OCI-LY7 (cell line): ENCODE measurements around the gene ELAVL2. TPM values are rescaled to one million over a fixed set of nuclear protein-coding genes. Genes with fewer than 3 reads are reported as not detected.

Source experiments
- BruUV-seq: library from RNA; stranded (reverse); fragments of 400-500 nt; replicated peaks from 2 replicates; lab custom pipeline; 2021; lab: Mats Ljungman, UMichigan
- CTCF ChIA-PET: fragments of 300-600 bp; sonication (Branson Sonifier 250); formaldehyde crosslinking; loops from one replicate; lab custom pipeline; 2022; ENCODE audit warnings: antibody characterized with exemption; ENCODE audit not compliant: unreplicated experiment; lab: Charles Lee
- POLR2A ChIA-PET: fragments of 300-600 bp; sonication (Branson Sonifier 250); formaldehyde crosslinking; loops from one replicate; lab custom pipeline; 2022; ENCODE audit warnings: antibody characterized with exemption; lab: Charles Lee
- DNase-seq: peaks from one replicate; pipeline ENCODE4 v3.0.0-alpha.2; 2015; ENCODE audit warnings: low spot score
- H2AFZ ChIP-seq: fragments of 200-600 bp; sonication (generic), shearing (Covaris generic); 2 replicates; pipeline ENCODE4 v1.6.1; 2014; ENCODE audit warnings: mild to moderate bottlenecking, antibody characterized with exemption, low read length, moderate library complexity
- H3K27ac ChIP-seq: fragments of 200-600 bp; sonication (generic); 2 replicates; pipeline ENCODE4 v1.5.1; 2014; ENCODE audit warnings: mixed run types, low read depth, mild to moderate bottlenecking, moderate library complexity, low read length, inconsistent platforms; ENCODE audit not compliant: poor library complexity, severe bottlenecking
- H3K36me3 ChIP-seq: fragments of 200-600 bp; sonication (generic); 2 replicates; pipeline ENCODE4 v1.6.1; 2014; ENCODE audit warnings: mild to moderate bottlenecking, antibody characterized with exemption, low read length, moderate library complexity, mixed read lengths; ENCODE audit not compliant: insufficient read depth
- H3K4me1 ChIP-seq: fragments of 200-600 bp; sonication (generic); 2 replicates; pipeline ENCODE4 v1.5.1; 2014; ENCODE audit warnings: mild to moderate bottlenecking, low read length; ENCODE audit not compliant: insufficient read depth, poor library complexity, severe bottlenecking
- H3K4me2 ChIP-seq: fragments of 200-600 bp; sonication (generic); 2 replicates; pipeline ENCODE4 v1.6.1; 2014; ENCODE audit warnings: mild to moderate bottlenecking, low read length
- H3K4me3 ChIP-seq: fragments of 200-600 bp; sonication (generic); 2 replicates; pipeline ENCODE4 v1.5.1; 2014; ENCODE audit warnings: mild to moderate bottlenecking, low read depth, low read length; ENCODE audit not compliant: poor library complexity, severe bottlenecking
- H3K79me2 ChIP-seq: fragments of 200-600 bp; sonication (generic); 2 replicates; pipeline ENCODE4 v1.6.1; 2016; ENCODE audit warnings: low read depth, mild to moderate bottlenecking, low read length, moderate library complexity, mixed read lengths; ENCODE audit not compliant: insufficient read depth
- H3K9me2 ChIP-seq: fragments of 200-600 bp; sonication (generic); 2 replicates; pipeline ENCODE4 v1.6.1; 2016; ENCODE audit warnings: mild to moderate bottlenecking, low read length, mixed read lengths; ENCODE audit not compliant: insufficient read depth
- H3K9me3 ChIP-seq: fragments of 200-600 bp; sonication (generic); 2 replicates; pipeline ENCODE4 v1.6.1; 2014; ENCODE audit warnings: mild to moderate bottlenecking, mixed run types, low read length, mixed read lengths
- H4K20me1 ChIP-seq: fragments of 200-600 bp; sonication (generic); 2 replicates; pipeline ENCODE4 v1.6.1; 2014; ENCODE audit warnings: mild to moderate bottlenecking, antibody characterized with exemption, low read length, moderate library complexity, mixed read lengths; ENCODE audit not compliant: insufficient read depth
- EZH2phosphoT487 ChIP-seq: fragments of 200-600 bp; sonication (generic); IDR thresholded peaks from 2 replicates; pipeline ENCODE4 v1.6.1; 2018; ENCODE audit warnings: low read depth, borderline replicate concordance, mild to moderate bottlenecking, mixed run types, antibody characterized with exemption, low read length, moderate library complexity, mixed read lengths
- intact Hi-C: fragments of 100-400 bp; cut with micrococcal nuclease; formaldehyde crosslinking; loops from one replicate; pipeline ENCODE4 v1.10.0; 2022; ENCODE audit not compliant: unreplicated experiment
- total RNA-seq, 2 experiments: library from RNA; depleted of rRNA in 1 of 2; stranded (reverse); fragments of >200 nt in 1 of 2; shearing (Covaris generic) in 1 of 2; gene quantifications; 2 replicates each; pipeline ENCODE4 v1.2.3, GENCODE V29; 2014 to 2022
- TF ChIP-seq, protein P1 (sequence below): fragments of 200-600 bp; sonication (generic); conservative IDR thresholded peaks from 2 replicates; pipeline ENCODE4 v1.5.1; 2014; ENCODE audit warnings: mild to moderate bottlenecking, antibody characterized with exemption, low read length, moderate library complexity, mixed read lengths

ELAVL2 gene
- total RNA-seq, 2 experiments from 2014 or later: not detected

DNA sequence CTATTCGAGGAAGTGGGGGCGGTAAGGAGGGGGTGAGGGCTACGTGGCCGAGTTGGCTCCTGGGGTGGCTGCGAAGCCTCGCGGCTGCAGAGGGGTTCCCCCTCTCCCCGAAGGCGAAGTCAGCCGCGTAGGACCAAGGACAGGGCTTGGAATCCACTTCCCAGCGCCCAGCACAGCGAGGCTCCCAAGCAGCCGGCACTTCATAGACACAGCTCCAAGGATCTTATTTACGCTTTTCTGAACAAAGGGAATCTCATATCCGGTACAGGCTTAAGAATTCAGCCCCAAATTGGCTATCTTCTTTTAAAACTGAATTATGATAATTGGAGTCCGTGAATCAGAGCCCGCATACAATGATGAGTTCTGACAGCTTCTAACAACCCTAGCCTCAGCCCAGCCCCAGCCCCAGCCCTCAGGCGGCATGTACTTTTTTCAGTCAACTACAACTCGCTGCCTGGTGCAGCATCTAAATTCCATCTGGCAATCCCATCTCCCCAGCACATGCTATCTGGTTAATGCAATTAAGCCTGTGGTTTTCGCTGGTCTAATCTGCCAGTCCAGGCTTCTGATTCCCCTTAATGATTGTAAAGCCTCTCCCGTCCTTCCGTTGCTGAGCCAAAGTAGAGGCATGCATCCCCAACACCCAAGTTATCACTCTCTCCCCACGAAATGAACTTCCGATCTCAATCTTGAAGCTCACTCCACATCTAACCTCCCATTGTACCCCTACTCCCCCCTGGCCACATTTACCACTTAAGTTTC is 1.0 kb downstream of the ELAVL2 start:
- ChIA-PET POLR2A (no interaction called here), CTCF (no interaction called here)
- TF ChIP-seq, protein P1, sequence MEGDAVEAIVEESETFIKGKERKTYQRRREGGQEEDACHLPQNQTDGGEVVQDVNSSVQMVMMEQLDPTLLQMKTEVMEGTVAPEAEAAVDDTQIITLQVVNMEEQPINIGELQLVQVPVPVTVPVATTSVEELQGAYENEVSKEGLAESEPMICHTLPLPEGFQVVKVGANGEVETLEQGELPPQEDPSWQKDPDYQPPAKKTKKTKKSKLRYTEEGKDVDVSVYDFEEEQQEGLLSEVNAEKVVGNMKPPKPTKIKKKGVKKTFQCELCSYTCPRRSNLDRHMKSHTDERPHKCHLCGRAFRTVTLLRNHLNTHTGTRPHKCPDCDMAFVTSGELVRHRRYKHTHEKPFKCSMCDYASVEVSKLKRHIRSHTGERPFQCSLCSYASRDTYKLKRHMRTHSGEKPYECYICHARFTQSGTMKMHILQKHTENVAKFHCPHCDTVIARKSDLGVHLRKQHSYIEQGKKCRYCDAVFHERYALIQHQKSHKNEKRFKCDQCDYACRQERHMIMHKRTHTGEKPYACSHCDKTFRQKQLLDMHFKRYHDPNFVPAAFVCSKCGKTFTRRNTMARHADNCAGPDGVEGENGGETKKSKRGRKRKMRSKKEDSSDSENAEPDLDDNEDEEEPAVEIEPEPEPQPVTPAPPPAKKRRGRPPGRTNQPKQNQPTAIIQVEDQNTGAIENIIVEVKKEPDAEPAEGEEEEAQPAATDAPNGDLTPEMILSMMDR: no peak
- no peak for TF ChIP-seq EZH2phosphoT487
- no peaks in the 10 kb centered on the region; the same call in 1 of the 2 replicates for H4K20me1 ChIP-seq
- H3K4me3 ChIP-seq: no peak overlapping the region
- no peaks in the 10 kb centered on the region for H3K4me1 ChIP-seq
- intact Hi-C loops: no loop called here
- BruUV-seq: no TSS peak
- H3K79me2 ChIP-seq: no peaks in the 10 kb centered on the region
- H3K9me3 ChIP-seq: no peaks in the 10 kb centered on the region
- no peaks in the 10 kb centered on the region for H3K9me2 ChIP-seq
- no peak overlapping the region for H2AFZ ChIP-seq
- no peaks in the 10 kb centered on the region for H3K36me3 ChIP-seq
- no peak overlapping the region for H3K27ac ChIP-seq
- no peak for DNase-seq
- no peak overlapping the region for H3K4me2 ChIP-seq

DNA sequence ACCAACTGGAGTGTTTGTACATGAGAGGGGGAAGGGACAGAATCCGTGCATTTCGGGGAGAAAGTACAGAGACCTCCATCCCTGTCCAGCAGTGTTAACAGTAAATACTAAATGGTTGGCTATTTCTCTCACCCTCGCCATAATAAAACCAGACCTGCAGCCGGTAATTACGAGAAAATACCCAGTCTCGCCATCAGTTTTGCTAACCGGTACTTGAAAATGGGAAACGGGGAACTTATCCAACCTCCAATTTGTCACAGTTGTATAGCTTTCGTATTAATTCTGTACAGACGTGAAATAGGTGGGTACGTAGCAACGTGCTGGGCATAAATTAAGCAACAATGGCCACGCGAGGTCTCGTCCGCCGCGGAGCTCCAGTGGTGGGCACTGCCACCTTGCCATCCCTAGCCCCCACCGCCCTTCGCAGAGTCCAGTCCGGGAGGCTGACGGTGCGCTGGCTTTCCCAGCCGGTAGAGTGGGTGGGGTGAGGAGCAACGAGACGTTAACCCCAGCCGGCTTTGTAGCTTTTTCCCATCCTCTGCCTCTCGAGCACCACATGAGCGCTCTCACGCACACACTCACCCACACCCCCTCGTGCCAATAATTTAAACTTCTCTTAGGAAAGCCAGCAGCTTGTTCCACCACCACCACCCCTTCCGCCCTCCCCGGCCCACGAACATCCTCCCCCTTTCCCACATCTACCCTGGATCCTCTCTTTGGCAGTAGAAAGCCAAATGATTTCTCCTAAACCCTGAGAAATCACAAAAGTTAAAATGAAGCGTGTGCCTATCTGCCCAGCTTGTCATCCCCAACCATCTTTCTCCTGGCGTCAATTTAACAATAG is 1.8 kb downstream of the ELAVL2 start:
- no TSS peak for BruUV-seq
- POLR2A ChIA-PET: no interaction called here
- H3K36me3 ChIP-seq: no peaks in the 10 kb centered on the region
- H3K4me2 ChIP-seq: no peak overlapping the region
- H3K9me2 ChIP-seq: no peaks in the 10 kb centered on the region
- H3K4me3 ChIP-seq: no peak overlapping the region
- no peak overlapping the region for H2AFZ ChIP-seq
- H3K27ac ChIP-seq: no peak overlapping the region
- H3K9me3 ChIP-seq: no peaks in the 10 kb centered on the region
- H4K20me1 ChIP-seq: no peaks in the 10 kb centered on the region; the same call in 1 of the 2 replicates
- H3K4me1 ChIP-seq: no peaks in the 10 kb centered on the region
- no peaks in the 10 kb centered on the region for H3K79me2 ChIP-seq
- no peak for DNase-seq
- no peak for TF ChIP-seq EZH2phosphoT487
- TF ChIP-seq, protein P1: no peak
- CTCF ChIA-PET: no interaction called here
- intact Hi-C loops: no loop called here
